Posterior vena cava (tissue), 2 donors: Measurements from ENCODE around the gene ZNF48. TPM values are rescaled to one million over a fixed set of nuclear protein-coding genes. Genes with fewer than 3 reads are reported as not detected.

ENCODE experiments used
- DNase-seq: peaks from one replicate; pipeline ENCODE4 v3.0.0-alpha.2; 2020; ENCODE audit warnings: low spot score
- intact Hi-C, 2 donors: fragments of 100-400 bp; cut with DNase I; formaldehyde crosslinking; loops; one replicate each; pipeline versions ENCODE4 v1.14.1 to v1.14.2; 2022 to 2023
- total RNA-seq, 2 donors: library from RNA; stranded (reverse); fragmentation: NEBNext Ultra II Directional; extraction: Animal tissue kit (Norgen Biotek cat#: 25700); gene quantifications; one replicate each; pipeline ENCODE4 v1.2.1, GENCODE V29; 2021
- donor health status: DM: yes; HTN: yes; CAD: no.
- donor health status: DM: yes; HTN: yes; CAD: no.

The ZNF48 gene
- total RNA-seq, 2 donors from 2014 or later = 6.2 to 6.5 TPM

GRCh38 chr16:30397776-30398660 lies 2.8 kb downstream of the ZNF48 start:
- no peak for DNase-seq
- intact Hi-C loops = no loop called here

- intact Hi-C loops = no loop called here
- DNase-seq = no peak
Observed at GRCh38 chr16:30398661-30399434, 3.6 kb downstream of the ZNF48 start.

- no peak for DNase-seq
- intact Hi-C loops = no loop called here
Observed at GRCh38 chr16:30399435-30400186, 4.4 kb downstream of the ZNF48 start.

- intact Hi-C loops = no loop called here
- no peak for DNase-seq
Observed at GRCh38 chr16:30401768-30402425, 6.7 kb downstream of the ZNF48 start.

GRCh38 chr16:30406795-30407101 lies 11.5 kb downstream of the ZNF48 start:
- intact Hi-C loops = loop anchor here in 1 of 2 donors (1.0 kb wide), 1 partner anchor 43 kb away; no protein-coding TSS in a partner anchor
- DNase-seq = no peak

- DNase-seq = peak; percentile 98
- intact Hi-C loops = loop anchor here in 1 of 2 donors (1.0 kb wide), 1 partner anchor 44 kb away; no protein-coding TSS in a partner anchor
Observed at GRCh38 chr16:30407102-30407803, 12.0 kb downstream of the ZNF48 start, which contains the start of gene ZNF771. Gene ZNF771, plus strand, starts transcription at chr16:30407606. Its CDS starts 448 bp downstream, at chr16:30408054.

GRCh38 chr16:30407804-30408534 lies 12.7 kb downstream of the ZNF48 start:
- intact Hi-C loops = loop anchor here in 1 of 2 donors (1.0 kb wide), 1 partner anchor 45 kb away; no protein-coding TSS in a partner anchor
- no peak for DNase-seq

- DNase-seq = peak; percentile 97
- intact Hi-C loops = no loop called here
Observed at GRCh38 chr16:30409125-30410060, 14.2 kb downstream of the ZNF48 start.

- intact Hi-C loops = no loop called here
- no peak for DNase-seq
Observed at GRCh38 chr16:30413112-30413806, 18.0 kb downstream of the ZNF48 start.

- no peak for DNase-seq
Observed at GRCh38 chr16:30414159-30414558, 18.9 kb downstream of the ZNF48 start.

GRCh38 chr16:30416047-30416603 lies 20.9 kb downstream of the ZNF48 start:
- no peak for DNase-seq
- intact Hi-C loops = no loop called here

More at GRCh38 chr16:30414159-30414558, 18.9 kb downstream of the ZNF48 start:
- intact Hi-C loops = no loop called here

GRCh38 chr16:30416624-30417528 lies 21.7 kb downstream of the ZNF48 start:
- DNase-seq = no peak
- intact Hi-C loops = no loop called here

GRCh38 chr16:30417529-30418349 lies 22.5 kb downstream of the ZNF48 start:
- intact Hi-C loops = no loop called here
- DNase-seq = peak; percentile 95
